ENCODE results near the gene CHST2. TPM values are rescaled to one million over a fixed set of nuclear protein-coding genes. Genes with fewer than 3 reads are reported as not detected.
"Not testable (repeated sequence)": the region's sequence is repeated elsewhere in the genome, so short reads cannot be mapped to it uniquely, and the experiment has no call there.

The CHST2 gene
- total RNA-seq (2.6 and 3.9 TPM in 2 replicates), polyA plus RNA-seq (1.1 and 1.8 TPM in 2 replicates), polyA minus RNA-seq (ENCODE audit: low replicate concordance) (1.5 and 2.0 TPM in 2 replicates)
- polyA plus RNA-seq (2012) = 2.4 and 4.5 TPM in 2 replicates

- peak within 1 kb of the TSS; percentile 61 for H3K9ac ChIP-seq (ENCODE audit: insufficient read depth, low read length)
- peak within 1 kb of the TSS; percentile 66 for H3K4me2 ChIP-seq (ENCODE audit: extremely low read depth, insufficient read depth, low read length)
- peak within 1 kb of the TSS; percentile 77 to 90 (median 80) for H3K4me3 ChIP-seq (replicated peaks in 1 of 4; ENCODE audit: control extremely low read depth in 1 of 4, insufficient read depth in 1 of 4, low read depth in 3 of 4, low read length in 4 of 4)
- no peaks in the 10 kb centered on the region for H3K79me2 ChIP-seq (ENCODE audit: control insufficient read depth, insufficient read depth, low read length)
- no peaks in the 10 kb centered on the region for H3K4me1 ChIP-seq (ENCODE audit: control insufficient read depth, extremely low read depth, insufficient read depth, low read length)
- peak within 1 kb of the TSS; percentile 96 for H2AFZ ChIP-seq (ENCODE audit: low read length)
- peak within 1 kb of the TSS; percentile 48 for H3K27ac ChIP-seq (ENCODE audit: insufficient read depth, low read length)
- H4K20me1 ChIP-seq (ENCODE audit: control insufficient read depth, extremely low read depth, insufficient read depth, low read length) = no peaks in the 10 kb centered on the region
- no peaks in the 10 kb centered on the region for H3K27me3 ChIP-seq (ENCODE audit: control insufficient read depth, insufficient read depth, low read length)
- H3K36me3 ChIP-seq (ENCODE audit: control insufficient read depth, insufficient read depth, low read length) = no peaks in the 10 kb centered on the region
- H3K9me3 ChIP-seq (ENCODE audit: control insufficient read depth, insufficient read depth, low read depth, low read length) = no peaks in the 10 kb centered on the region
- TF ChIP-seq EZH2 (IDR thresholded peaks at IDR 0.05; ENCODE audit: low read length, missing control alignments) (no peak), CTCF (conservative IDR thresholded peaks at IDR 0.05 in 1 of 2, IDR thresholded peaks at IDR 0.05 in 1 of 2; ENCODE audit: low read depth in 1 of 2, low read length in 2 of 2) (peak in 1 of 2 donors; percentile 4)
- DNase-seq (ENCODE audit: low read depth in 2 of 2) = peak; percentile 79 to 83
These were observed at the start of gene CHST2 for GRCh38 chr3:143119009-143119914. Gene CHST2, plus strand, starts transcription at chr3:143119771. Its CDS starts 1,046 bp downstream, at chr3:143120817.

DNA sequence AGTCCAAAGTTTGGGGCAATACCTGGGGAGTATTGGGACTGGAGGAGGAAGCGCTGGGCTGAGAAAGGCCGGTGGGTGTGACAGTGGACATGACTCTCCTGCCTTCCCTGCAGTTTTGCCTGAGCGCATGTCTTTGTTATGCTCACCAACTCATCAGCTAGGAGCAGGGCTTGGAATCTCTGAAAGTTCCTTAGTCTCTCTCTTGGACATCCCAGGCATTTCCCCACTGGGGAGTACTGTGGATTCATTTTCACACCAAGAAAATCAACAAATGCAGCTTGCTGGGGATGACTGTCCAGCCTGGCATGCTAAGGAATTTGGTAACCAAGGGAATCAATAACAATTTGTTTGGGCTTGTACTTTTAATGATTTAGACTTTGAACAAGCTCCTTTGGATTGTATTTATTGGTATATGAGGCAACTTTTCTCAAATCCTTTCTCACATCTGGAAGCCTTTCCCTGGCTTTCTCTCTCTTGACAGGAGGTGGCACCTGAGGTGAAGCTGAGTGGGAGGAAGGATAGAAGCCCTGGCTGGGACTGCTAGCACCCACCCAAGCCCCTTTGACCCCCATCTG lies 48.5 kb upstream of the CHST2 start:
- Histone ChIP-seq H3K4me2 (ENCODE audit: extremely low read depth, insufficient read depth, low read length) (no peak overlapping the region), H3K4me3 (replicated peaks in 1 of 4; ENCODE audit: control extremely low read depth in 1 of 4, insufficient read depth in 1 of 4, low read depth in 3 of 4, low read length in 4 of 4) (no peak overlapping the region), H3K36me3 (ENCODE audit: control insufficient read depth, insufficient read depth, low read length) (no peaks in the 10 kb centered on the region), H3K79me2 (ENCODE audit: control insufficient read depth, insufficient read depth, low read length) (no peaks in the 10 kb centered on the region), H3K9me3 (ENCODE audit: control insufficient read depth, insufficient read depth, low read depth, low read length) (no peaks in the 10 kb centered on the region), H2AFZ (ENCODE audit: low read length) (no peak overlapping the region), H3K27ac (ENCODE audit: insufficient read depth, low read length) (no peak overlapping the region), H3K27me3 (ENCODE audit: control insufficient read depth, insufficient read depth, low read length) (no peaks in the 10 kb centered on the region), H3K9ac (ENCODE audit: insufficient read depth, low read length) (no peak overlapping the region), H4K20me1 (ENCODE audit: control insufficient read depth, extremely low read depth, insufficient read depth, low read length) (no peaks in the 10 kb centered on the region), H3K4me1 (ENCODE audit: control insufficient read depth, extremely low read depth, insufficient read depth, low read length) (peaks cover 4% of the 10 kb centered on the region)
- TF ChIP-seq EZH2 (IDR thresholded peaks at IDR 0.05; ENCODE audit: low read length, missing control alignments) (no peak), CTCF (conservative IDR thresholded peaks at IDR 0.05 in 1 of 2, IDR thresholded peaks at IDR 0.05 in 1 of 2; ENCODE audit: low read depth in 1 of 2, low read length in 2 of 2) (no peak)
- peak; percentile 62 to 80 for DNase-seq (ENCODE audit: low read depth in 2 of 2)

DNA sequence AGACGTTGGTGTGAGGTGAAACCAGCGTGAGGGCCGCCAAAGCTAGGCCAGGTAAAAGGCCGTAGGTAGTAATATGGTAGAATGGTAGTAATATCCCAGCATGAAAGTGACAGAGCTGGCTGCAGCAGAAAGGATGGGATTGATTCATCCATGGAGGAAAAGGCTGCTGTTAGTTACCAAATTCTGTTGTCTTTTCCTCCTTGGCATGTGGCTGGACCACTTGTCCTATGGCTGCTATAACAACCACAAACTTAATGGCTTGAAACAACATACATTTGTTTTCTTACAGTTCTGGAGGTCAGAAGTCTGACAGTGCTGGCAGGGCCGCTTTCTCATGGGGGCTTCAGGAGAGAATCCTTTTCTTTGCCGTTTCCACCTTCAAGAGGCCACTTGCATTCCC lies 47.8 kb upstream of the CHST2 start:
- no peak overlapping the region for H2AFZ ChIP-seq (ENCODE audit: low read length)
- H3K9ac ChIP-seq (ENCODE audit: insufficient read depth, low read length) = no peak overlapping the region
- DNase-seq (ENCODE audit: low read depth in 2 of 2) = no peak
- no peak overlapping the region for H3K27ac ChIP-seq (ENCODE audit: insufficient read depth, low read length)
- H3K4me1 ChIP-seq (ENCODE audit: control insufficient read depth, extremely low read depth, insufficient read depth, low read length) = peaks cover 4% of the 10 kb centered on the region
- TF ChIP-seq EZH2 (IDR thresholded peaks at IDR 0.05; ENCODE audit: low read length, missing control alignments) (no peak), CTCF (conservative IDR thresholded peaks at IDR 0.05 in 1 of 2, IDR thresholded peaks at IDR 0.05 in 1 of 2; ENCODE audit: low read depth in 1 of 2, low read length in 2 of 2) (no peak)
- no peaks in the 10 kb centered on the region for H4K20me1 ChIP-seq (ENCODE audit: control insufficient read depth, extremely low read depth, insufficient read depth, low read length)
- no peaks in the 10 kb centered on the region for H3K27me3 ChIP-seq (ENCODE audit: control insufficient read depth, insufficient read depth, low read length)
- H3K36me3 ChIP-seq (ENCODE audit: control insufficient read depth, insufficient read depth, low read length) = no peaks in the 10 kb centered on the region
- H3K79me2 ChIP-seq (ENCODE audit: control insufficient read depth, insufficient read depth, low read length) = no peaks in the 10 kb centered on the region
- no peaks in the 10 kb centered on the region for H3K9me3 ChIP-seq (ENCODE audit: control insufficient read depth, insufficient read depth, low read depth, low read length)
- H3K4me3 ChIP-seq (replicated peaks in 1 of 4; ENCODE audit: control extremely low read depth in 1 of 4, insufficient read depth in 1 of 4, low read depth in 3 of 4, low read length in 4 of 4) = no peak overlapping the region
- H3K4me2 ChIP-seq (ENCODE audit: extremely low read depth, insufficient read depth, low read length) = no peak overlapping the region

- not testable (repeated sequence) for H4K20me1 ChIP-seq (ENCODE audit: control insufficient read depth, extremely low read depth, insufficient read depth, low read length); H3K4me1 ChIP-seq (ENCODE audit: control insufficient read depth, extremely low read depth, insufficient read depth, low read length); H3K9ac ChIP-seq (ENCODE audit: insufficient read depth, low read length); H2AFZ ChIP-seq (ENCODE audit: low read length); DNase-seq (ENCODE audit: low read depth in 2 of 2); H3K27me3 ChIP-seq (ENCODE audit: control insufficient read depth, insufficient read depth, low read length); H3K79me2 ChIP-seq (ENCODE audit: control insufficient read depth, insufficient read depth, low read length); H3K9me3 ChIP-seq (ENCODE audit: control insufficient read depth, insufficient read depth, low read depth, low read length); H3K4me2 ChIP-seq (ENCODE audit: extremely low read depth, insufficient read depth, low read length); H3K27ac ChIP-seq (ENCODE audit: insufficient read depth, low read length); H3K4me3 ChIP-seq (replicated peaks in 1 of 4; ENCODE audit: control extremely low read depth in 1 of 4, insufficient read depth in 1 of 4, low read depth in 3 of 4, low read length in 4 of 4); H3K36me3 ChIP-seq (ENCODE audit: control insufficient read depth, insufficient read depth, low read length)
These were observed 47.1 kb upstream of the CHST2 start for GRCh38 chr3:143072298-143073020.

All from fibroblast of lung (primary cell).